ENCODE data around the gene CFDP1.
"Not testable (repeated sequence)": the region's sequence is repeated elsewhere in the genome, so short reads cannot be mapped to it uniquely, and the experiment has no call there.

DNA sequence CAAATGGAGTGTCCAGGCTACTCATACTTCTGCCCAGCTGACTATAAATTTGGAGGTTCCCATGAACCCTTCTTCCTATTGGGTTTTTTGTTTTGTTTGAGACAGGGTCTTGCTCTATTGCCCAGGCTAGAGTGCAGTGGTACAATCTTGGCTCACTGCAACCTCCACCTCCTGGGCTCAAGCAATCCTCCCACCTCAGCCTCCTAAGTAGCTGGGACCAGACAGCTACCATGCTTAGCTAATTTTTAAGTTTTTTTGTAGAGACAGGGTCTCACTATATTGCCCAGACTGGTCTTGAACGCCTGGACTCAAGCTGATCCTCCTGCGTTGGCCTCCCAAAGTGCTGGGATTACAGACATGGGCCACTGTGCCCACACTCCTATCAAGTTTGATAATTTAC is 152.3 kb downstream of the CFDP1 start:
- TF ChIP-seq, protein P1, sequence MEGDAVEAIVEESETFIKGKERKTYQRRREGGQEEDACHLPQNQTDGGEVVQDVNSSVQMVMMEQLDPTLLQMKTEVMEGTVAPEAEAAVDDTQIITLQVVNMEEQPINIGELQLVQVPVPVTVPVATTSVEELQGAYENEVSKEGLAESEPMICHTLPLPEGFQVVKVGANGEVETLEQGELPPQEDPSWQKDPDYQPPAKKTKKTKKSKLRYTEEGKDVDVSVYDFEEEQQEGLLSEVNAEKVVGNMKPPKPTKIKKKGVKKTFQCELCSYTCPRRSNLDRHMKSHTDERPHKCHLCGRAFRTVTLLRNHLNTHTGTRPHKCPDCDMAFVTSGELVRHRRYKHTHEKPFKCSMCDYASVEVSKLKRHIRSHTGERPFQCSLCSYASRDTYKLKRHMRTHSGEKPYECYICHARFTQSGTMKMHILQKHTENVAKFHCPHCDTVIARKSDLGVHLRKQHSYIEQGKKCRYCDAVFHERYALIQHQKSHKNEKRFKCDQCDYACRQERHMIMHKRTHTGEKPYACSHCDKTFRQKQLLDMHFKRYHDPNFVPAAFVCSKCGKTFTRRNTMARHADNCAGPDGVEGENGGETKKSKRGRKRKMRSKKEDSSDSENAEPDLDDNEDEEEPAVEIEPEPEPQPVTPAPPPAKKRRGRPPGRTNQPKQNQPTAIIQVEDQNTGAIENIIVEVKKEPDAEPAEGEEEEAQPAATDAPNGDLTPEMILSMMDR (IDR thresholded peaks at IDR 0.05) = not testable (repeated sequence)
- TF ChIP-seq EP300, POLR2AphosphoS5 (IDR thresholded peaks at IDR 0.05): not testable (repeated sequence)

All from suprapubic skin (tissue), 4 donors.